GM12878 (cell line): ENCODE results near the gene PCDHGA5. TPM values are rescaled to one million over a fixed set of nuclear protein-coding genes. Genes with fewer than 3 reads are reported as not detected.
"Not testable (repeated sequence)": the region's sequence is repeated elsewhere in the genome, so short reads cannot be mapped to it uniquely, and the experiment has no call there.

Experiments
- ATAC-seq: fragments of 200-7000 bp; cut with Tn5 transposase; 3 replicates; pipeline ENCODE4 v1.9.1; 2020; ENCODE audit warnings: mild to moderate bottlenecking, moderate library complexity
- BruUV-seq: library from RNA; stranded (reverse); fragments of 400-500 nt; replicated peaks from 2 replicates; lab custom pipeline; 2021; lab: Mats Ljungman, UMichigan
- CTCF ChIA-PET: fragments of 300-600 bp; sonication (Branson Sonifier 250); formaldehyde crosslinking; extraction: SDS; loops from one replicate; lab custom pipeline; 2021; ENCODE audit warnings: inconsistent platforms; lab: Yijun Ruan, JAX
- POLR2A ChIA-PET: fragments of 350-600 bp; formaldehyde crosslinking; extraction: SDS; loops from one replicate; lab custom pipeline; 2021; ENCODE audit warnings: inconsistent platforms; lab: Charles Lee
- RAD21 ChIA-PET: fragments of 300-600 bp; sonication (Branson Sonifier 250); formaldehyde crosslinking; loops from one replicate; lab custom pipeline; 2023; ENCODE audit warnings: antibody characterized with exemption; ENCODE audit not compliant: unreplicated experiment; lab: Charles Lee
- SMC1A ChIA-PET: fragments of 300-600 bp; sonication (Branson Sonifier 250); formaldehyde crosslinking; loops from one replicate; lab custom pipeline; 2023; ENCODE audit not compliant: unreplicated experiment, uncharacterized antibody; lab: Charles Lee
- DNase-seq: peaks from one replicate; pipeline ENCODE4 v3.0.0-alpha.2; 2011; ENCODE audit warnings: low read depth, low spot score
- FAIRE-seq: peaks from 3 replicates; lab custom pipeline; 2011; peaks lifted over from hg19 to GRCh38; lab: Jason Lieb, UNC
- H2AFZ ChIP-seq: 2 replicates; pipeline ENCODE4 v1.6.0; 2011; ENCODE audit warnings: low read depth, low read length, control low read depth; ENCODE audit not compliant: control insufficient read depth
- H3K27ac ChIP-seq: 2 replicates; pipeline ENCODE4 v1.5.1; 2011; ENCODE audit warnings: control low read depth; ENCODE audit not compliant: control insufficient read depth, insufficient read depth
- H3K27me3 ChIP-seq, 2 experiments: replicated peaks in 1 of 2; 2 replicates each; pipeline versions ENCODE4 v1.6.0 to v1.6.1; 2011; ENCODE audit warnings: low read length in 1 of 2; ENCODE audit not compliant: control insufficient read depth in 2 of 2, insufficient read depth in 2 of 2
- H3K36me3 ChIP-seq, 2 experiments: 2 replicates each; pipeline ENCODE4 v1.5.1; 2011; ENCODE audit warnings: low read length in 1 of 2; ENCODE audit not compliant: control insufficient read depth in 2 of 2, insufficient read depth in 2 of 2
- H3K4me1 ChIP-seq: 2 replicates; pipeline ENCODE4 v1.6.1; 2011; ENCODE audit warnings: mild to moderate bottlenecking, low read length, moderate library complexity, mixed read lengths; ENCODE audit not compliant: control insufficient read depth, insufficient read depth
- H3K4me2 ChIP-seq: 2 replicates; pipeline ENCODE4 v1.6.0; 2011; ENCODE audit warnings: control low read depth; ENCODE audit not compliant: control insufficient read depth, insufficient read depth
- H3K4me3 ChIP-seq: fragments of 200-600 bp; sonication (generic); 2 replicates; pipeline ENCODE4 v1.5.1; 2016
- H3K79me2 ChIP-seq: 2 replicates; pipeline ENCODE4 v1.6.0; 2011; ENCODE audit warnings: low read length; ENCODE audit not compliant: control insufficient read depth, insufficient read depth
- H3K9ac ChIP-seq: 2 replicates; pipeline ENCODE4 v1.8.0; 2011; ENCODE audit warnings: low read length, control low read depth, mixed read lengths; ENCODE audit not compliant: control insufficient read depth, insufficient read depth
- H3K9me3 ChIP-seq: replicated peaks from 3 replicates; pipeline ENCODE4 v1.5.1; 2011; ENCODE audit warnings: mild to moderate bottlenecking, low read length; ENCODE audit not compliant: control insufficient read depth, insufficient read depth
- H4K20me1 ChIP-seq: 2 replicates; pipeline ENCODE4 v1.6.0; 2011; ENCODE audit not compliant: control insufficient read depth, insufficient read depth
- BHLHE40 ChIP-seq, 2 experiments: fragments of 450-650 bp in 1 of 2; IDR thresholded peaks; 2 replicates each; pipeline ENCODE4 v1.6.1; 2011 to 2017; ENCODE audit warnings: low read depth in 2 of 2, borderline replicate concordance in 1 of 2, improper control_type of control experiment in 1 of 2, low read length in 1 of 2, mild to moderate bottlenecking in 1 of 2
- WGBS: methylation state at CpG from one replicate; pipeline ENCODE4 v1.1.6; 2016; ENCODE audit warnings: low lambda C conversion rate; ENCODE audit not compliant: insufficient replicate concordance, insufficient coverage; ENCODE audit errors: missing lambda C conversion rate; 5-methylcytosine and 5-hydroxymethylcytosine counted together
- in situ Hi-C: fragments of 300-500 bp; cut with MboI; formaldehyde crosslinking; loops from 9 replicates; pipeline ENCODE4 v1.14.3; 2018; ENCODE audit warnings: mixed read lengths
- intact Hi-C: fragments of 100-400 bp; cut with micrococcal nuclease; formaldehyde crosslinking; loops from one replicate; pipeline ENCODE4 v1.14.2; 2022; ENCODE audit not compliant: unreplicated experiment
- polyA plus RNA-seq, 11 experiments: library from polyadenylated mRNA; depleted of rRNA in 4 of 11; unstranded in 6 of 11; stranded (reverse) in 5 of 11; fragments of >200 nt; fragmentation: Nextera tagmentation in 4 of 11; fragmentation: Illumina TruSeq in 1 of 11; extraction: Ambion mirVana in 4 of 11; extraction: Trizol in 1 of 11; gene quantifications; 1 replicate in 1 of 11; 2 replicates in 10 of 11; pipeline versions ENCODE4 v1.2.1 to v1.2.3, GENCODE V29; 2011 to 2016; ENCODE audit warnings: inconsistent platforms in 2 of 11, missing spikeins in 2 of 11, low read depth in 1 of 11
- total RNA-seq, 4 experiments: library from RNA; depleted of rRNA in 3 of 4; stranded (reverse); fragments of >200 nt in 3 of 4; fragmentation: Illumina TruSeq in 1 of 4; extraction: Trizol in 1 of 4; gene quantifications; 2 replicates each; pipeline versions ENCODE4 v1.2.1 to v1.2.3, GENCODE V29; 2013 to 2021

Gene PCDHGA5
- total and polyA plus RNA-seq, 10 of the 15 experiments (the other 5 are each of a cell fraction or from before 2014, with no cell fraction given) = 0.10 to 0.23 (median 0.16) TPM; not detected in 4

DNA sequence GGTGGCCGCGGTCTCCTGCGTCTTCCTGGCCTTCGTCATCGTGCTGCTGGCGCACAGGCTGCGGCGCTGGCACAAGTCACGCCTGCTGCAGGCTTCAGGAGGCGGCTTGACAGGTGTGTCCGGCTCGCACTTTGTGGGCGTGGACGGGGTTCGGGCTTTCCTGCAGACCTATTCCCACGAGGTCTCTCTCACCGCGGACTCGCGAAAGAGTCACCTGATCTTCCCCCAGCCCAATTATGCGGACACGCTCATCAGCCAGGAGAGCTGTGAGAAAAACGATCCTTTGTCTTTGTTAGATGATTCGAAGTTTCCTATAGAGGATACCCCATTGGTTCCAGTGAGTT lies 51.3 kb downstream of the PCDHGA5 start:
- POLR2A ChIA-PET, H3K27ac ChIP-seq, BruUV-seq, DNase-seq, H3K9ac ChIP-seq, FAIRE-seq, H2AFZ ChIP-seq, H4K20me1 ChIP-seq, ATAC-seq, H3K4me3 ChIP-seq, intact Hi-C loops, H3K27me3 ChIP-seq, H3K36me3 ChIP-seq, H3K4me2 ChIP-seq, H3K79me2 ChIP-seq, H3K4me1 ChIP-seq: not testable (repeated sequence)
- ChIA-PET SMC1A (interaction anchor here (3.2 to 7.4 kb wide), 2 partner anchors 143 to 149 kb away, joined by 24 to 67 read pairs; no protein-coding TSS in a partner anchor), RAD21 (interaction anchor here (3.1 to 3.3 kb wide), 2 partner anchors 149 kb away, joined by 28 to 42 read pairs; no protein-coding TSS in a partner anchor), CTCF (interaction anchor here (1.0 to 10.9 kb wide), 5 partner anchors 95 to 148 kb away, joined by 6 to 245 read pairs (median 41); no protein-coding TSS in a partner anchor)
- peaks cover 10% of the 10 kb centered on the region; the same call in 1 of the 3 replicates for H3K9me3 ChIP-seq
- peak in 1 of 2 experiments; percentile 49; a peak in 2 of 4 replicates for TF ChIP-seq BHLHE40 (IDR thresholded peaks at IDR 0.05; ENCODE audit: borderline replicate concordance in 1 of 2, low read depth in 2 of 2, low read length in 1 of 2)
- in situ Hi-C loops = loop anchor here (5.0 kb wide), 1 partner anchor 147 kb away; no protein-coding TSS in a partner anchor
- 85% methylated on average over 19 of the region's 24 CpGs for WGBS

Other genes with a start within 250 kb of the PCDHGA5 start
Only the 7 nearest of the 36 such genes appear.
- gene PCDHGA3, start 20.3 kb upstream of the PCDHGA5 start, total RNA-seq (2014; rRNA removed) = 0.05 and 0.11 TPM in 2 replicates
- not detected in 2 replicates for gene PCDHGA3, start 20.3 kb upstream of the PCDHGA5 start, total RNA-seq (2014; rRNA removed; fragmentation: Illumina TruSeq; extraction: Trizol)
- gene PCDHGA3, start 20.3 kb upstream of the PCDHGA5 start, total RNA-seq (2021) = 0.08 and 0.10 TPM in 2 replicates
- 0.04 TPM in 1 of 2 replicates, not detected in the other for gene PCDHGA3, start 20.3 kb upstream of the PCDHGA5 start, polyA plus RNA-seq (2011; rRNA removed)
- gene PCDHGA3, start 20.3 kb upstream of the PCDHGA5 start, polyA plus RNA-seq (2014; fragmentation: Illumina TruSeq; extraction: Trizol) = 0.06 TPM in 1 of 2 replicates, not detected in the other
- gene PCDHGA3, start 20.3 kb upstream of the PCDHGA5 start, polyA plus RNA-seq (2014; fragmentation: Nextera tagmentation; extraction: Ambion mirVana) = not detected
- not detected in 2 replicates for gene PCDHGA3, start 20.3 kb upstream of the PCDHGA5 start, polyA plus RNA-seq (2014; rRNA removed)
- under 1 TPM in 1 of 2 experiments, not detected in 1; 0.17 TPM for gene PCDHGA3, start 20.3 kb upstream of the PCDHGA5 start, polyA plus RNA-seq (2016; fragmentation: Nextera tagmentation; extraction: Ambion mirVana)
- gene PCDHGB1, start 14.1 kb upstream of the PCDHGA5 start, total RNA-seq (2014; rRNA removed) = 0.06 and 0.11 TPM in 2 replicates
- gene PCDHGB1, start 14.1 kb upstream of the PCDHGA5 start, total RNA-seq (2014; rRNA removed; fragmentation: Illumina TruSeq; extraction: Trizol) = 0.09 and 0.14 TPM in 2 replicates
- 0.16 and 0.21 TPM in 2 replicates for gene PCDHGB1, start 14.1 kb upstream of the PCDHGA5 start, total RNA-seq (2021)
- 0.19 TPM in 1 of 2 replicates, not detected in the other for gene PCDHGB1, start 14.1 kb upstream of the PCDHGA5 start, polyA plus RNA-seq (2011; rRNA removed)
- 0.04 TPM in 1 of 2 replicates, not detected in the other for gene PCDHGB1, start 14.1 kb upstream of the PCDHGA5 start, polyA plus RNA-seq (2014; fragmentation: Illumina TruSeq; extraction: Trizol)
- not detected for gene PCDHGB1, start 14.1 kb upstream of the PCDHGA5 start, polyA plus RNA-seq (2014; fragmentation: Nextera tagmentation; extraction: Ambion mirVana)
- gene PCDHGB1, start 14.1 kb upstream of the PCDHGA5 start, polyA plus RNA-seq (2014; rRNA removed) = 0.08 and 0.28 TPM in 2 replicates
- gene PCDHGB1, start 14.1 kb upstream of the PCDHGA5 start, polyA plus RNA-seq (2016; fragmentation: Nextera tagmentation; extraction: Ambion mirVana) = under 1 TPM; 0.08 to 0.40 TPM
- gene PCDHGA4, start 9.1 kb upstream of the PCDHGA5 start, total RNA-seq (2014; rRNA removed) = 0.11 TPM in 2 replicates
- 0.09 and 0.18 TPM in 2 replicates for gene PCDHGA4, start 9.1 kb upstream of the PCDHGA5 start, total RNA-seq (2014; rRNA removed; fragmentation: Illumina TruSeq; extraction: Trizol)
- gene PCDHGA4, start 9.1 kb upstream of the PCDHGA5 start, total RNA-seq (2021) = 0.13 TPM in 1 of 2 replicates, not detected in the other
- gene PCDHGA4, start 9.1 kb upstream of the PCDHGA5 start, polyA plus RNA-seq (2011; rRNA removed) = 0.10 and 0.14 TPM in 2 replicates
- 0.13 and 0.33 TPM in 2 replicates for gene PCDHGA4, start 9.1 kb upstream of the PCDHGA5 start, polyA plus RNA-seq (2014; fragmentation: Illumina TruSeq; extraction: Trizol)
- not detected for gene PCDHGA4, start 9.1 kb upstream of the PCDHGA5 start, polyA plus RNA-seq (2014; fragmentation: Nextera tagmentation; extraction: Ambion mirVana)
- gene PCDHGA4, start 9.1 kb upstream of the PCDHGA5 start, polyA plus RNA-seq (2014; rRNA removed) = 0.12 and 0.19 TPM in 2 replicates
- gene PCDHGA4, start 9.1 kb upstream of the PCDHGA5 start, polyA plus RNA-seq (2016; fragmentation: Nextera tagmentation; extraction: Ambion mirVana) = under 1 TPM in 1 of 2 experiments, not detected in 1; 0.17 TPM
- gene PCDHGB2, start 4.2 kb upstream of the PCDHGA5 start, total RNA-seq (2014; rRNA removed) = 0.11 and 0.38 TPM in 2 replicates
- 0.28 and 0.31 TPM in 2 replicates for gene PCDHGB2, start 4.2 kb upstream of the PCDHGA5 start, total RNA-seq (2014; rRNA removed; fragmentation: Illumina TruSeq; extraction: Trizol)
- gene PCDHGB2, start 4.2 kb upstream of the PCDHGA5 start, total RNA-seq (2021) = 0.16 and 0.38 TPM in 2 replicates
- 0.20 and 0.27 TPM in 2 replicates for gene PCDHGB2, start 4.2 kb upstream of the PCDHGA5 start, polyA plus RNA-seq (2011; rRNA removed)
- 0.15 and 0.35 TPM in 2 replicates for gene PCDHGB2, start 4.2 kb upstream of the PCDHGA5 start, polyA plus RNA-seq (2014; fragmentation: Illumina TruSeq; extraction: Trizol)
- gene PCDHGB2, start 4.2 kb upstream of the PCDHGA5 start, polyA plus RNA-seq (2014; fragmentation: Nextera tagmentation; extraction: Ambion mirVana) = not detected
- gene PCDHGB2, start 4.2 kb upstream of the PCDHGA5 start, polyA plus RNA-seq (2014; rRNA removed) = 0.06 and 0.20 TPM in 2 replicates
- gene PCDHGB2, start 4.2 kb upstream of the PCDHGA5 start, polyA plus RNA-seq (2016; fragmentation: Nextera tagmentation; extraction: Ambion mirVana) = under 1 TPM; 0.14 to 0.24 TPM
- 0.11 and 0.17 TPM in 2 replicates for gene PCDHGB3, start 6.1 kb downstream of the PCDHGA5 start, total RNA-seq (2014; rRNA removed)
- 0.09 and 0.13 TPM in 2 replicates for gene PCDHGB3, start 6.1 kb downstream of the PCDHGA5 start, total RNA-seq (2014; rRNA removed; fragmentation: Illumina TruSeq; extraction: Trizol)
- gene PCDHGB3, start 6.1 kb downstream of the PCDHGA5 start, total RNA-seq (2021) = 0.19 and 0.23 TPM in 2 replicates
- gene PCDHGB3, start 6.1 kb downstream of the PCDHGA5 start, polyA plus RNA-seq (2011; rRNA removed) = 0.50 and 0.53 TPM in 2 replicates
- 0.12 and 0.21 TPM in 2 replicates for gene PCDHGB3, start 6.1 kb downstream of the PCDHGA5 start, polyA plus RNA-seq (2014; fragmentation: Illumina TruSeq; extraction: Trizol)
- not detected for gene PCDHGB3, start 6.1 kb downstream of the PCDHGA5 start, polyA plus RNA-seq (2014; fragmentation: Nextera tagmentation; extraction: Ambion mirVana)
- gene PCDHGB3, start 6.1 kb downstream of the PCDHGA5 start, polyA plus RNA-seq (2014; rRNA removed) = 0.08 and 0.23 TPM in 2 replicates
- not detected for gene PCDHGB3, start 6.1 kb downstream of the PCDHGA5 start, polyA plus RNA-seq (2016; fragmentation: Nextera tagmentation; extraction: Ambion mirVana)
- 0.17 and 0.27 TPM in 2 replicates for gene PCDHGA6, start 9.7 kb downstream of the PCDHGA5 start, total RNA-seq (2014; rRNA removed)
- 0.13 and 0.18 TPM in 2 replicates for gene PCDHGA6, start 9.7 kb downstream of the PCDHGA5 start, total RNA-seq (2014; rRNA removed; fragmentation: Illumina TruSeq; extraction: Trizol)
- 0.28 and 0.32 TPM in 2 replicates for gene PCDHGA6, start 9.7 kb downstream of the PCDHGA5 start, total RNA-seq (2021)
- 0.49 and 0.60 TPM in 2 replicates for gene PCDHGA6, start 9.7 kb downstream of the PCDHGA5 start, polyA plus RNA-seq (2011; rRNA removed)
- 0.10 and 0.12 TPM in 2 replicates for gene PCDHGA6, start 9.7 kb downstream of the PCDHGA5 start, polyA plus RNA-seq (2014; fragmentation: Illumina TruSeq; extraction: Trizol)
- under 1 TPM in 1 of 2 experiments, not detected in 1; 0.04 TPM for gene PCDHGA6, start 9.7 kb downstream of the PCDHGA5 start, polyA plus RNA-seq (2014; fragmentation: Nextera tagmentation; extraction: Ambion mirVana)
- gene PCDHGA6, start 9.7 kb downstream of the PCDHGA5 start, polyA plus RNA-seq (2014; rRNA removed) = 0.15 and 0.23 TPM in 2 replicates
- gene PCDHGA6, start 9.7 kb downstream of the PCDHGA5 start, polyA plus RNA-seq (2016; fragmentation: Nextera tagmentation; extraction: Ambion mirVana) = not detected
- 0.11 and 0.16 TPM in 2 replicates for gene PCDHGA7, start 18.6 kb downstream of the PCDHGA5 start, total RNA-seq (2014; rRNA removed)
- 0.05 and 0.09 TPM in 2 replicates for gene PCDHGA7, start 18.6 kb downstream of the PCDHGA5 start, total RNA-seq (2014; rRNA removed; fragmentation: Illumina TruSeq; extraction: Trizol)
- gene PCDHGA7, start 18.6 kb downstream of the PCDHGA5 start, total RNA-seq (2021) = 0.08 and 0.18 TPM in 2 replicates
- 0.03 and 0.04 TPM in 2 replicates for gene PCDHGA7, start 18.6 kb downstream of the PCDHGA5 start, polyA plus RNA-seq (2011; rRNA removed)
- gene PCDHGA7, start 18.6 kb downstream of the PCDHGA5 start, polyA plus RNA-seq (2014; fragmentation: Illumina TruSeq; extraction: Trizol) = 0.01 TPM in 1 of 2 replicates, not detected in the other
- gene PCDHGA7, start 18.6 kb downstream of the PCDHGA5 start, polyA plus RNA-seq (2014; fragmentation: Nextera tagmentation; extraction: Ambion mirVana) = not detected
- gene PCDHGA7, start 18.6 kb downstream of the PCDHGA5 start, polyA plus RNA-seq (2014; rRNA removed) = 0.08 TPM in 1 of 2 replicates, not detected in the other
- under 1 TPM in 1 of 2 experiments, not detected in 1; 0.05 TPM for gene PCDHGA7, start 18.6 kb downstream of the PCDHGA5 start, polyA plus RNA-seq (2016; fragmentation: Nextera tagmentation; extraction: Ambion mirVana)